HG03095 (cell line): ENCODE measurements around the gene LDLRAD4.

Experiments used
- ATAC-seq: cut with Tn5 transposase; IDR thresholded peaks from one replicate; pipeline ENCODE4 v1.9.1; 2021; ENCODE audit warnings: moderate library complexity; ENCODE audit not compliant: unreplicated experiment

The LDLRAD4 gene

GRCh38 chr18:13302457-13303225, 84.1 kb downstream of the LDLRAD4 start:
- no peak for ATAC-seq

GRCh38 chr18:13303756-13304364, 85.3 kb downstream of the LDLRAD4 start:
- no peak for ATAC-seq

GRCh38 chr18:13305301-13305700, 86.7 kb downstream of the LDLRAD4 start:
- no peak for ATAC-seq

GRCh38 chr18:13306583-13306982, 88.0 kb downstream of the LDLRAD4 start:
- no peak for ATAC-seq

- ATAC-seq, result no peak
Observed at GRCh38 chr18:13308369-13308768, 89.8 kb downstream of the LDLRAD4 start.

- ATAC-seq, result no peak
Observed at GRCh38 chr18:13309031-13309747, 90.6 kb downstream of the LDLRAD4 start.

GRCh38 chr18:13309748-13310670, 91.4 kb downstream of the LDLRAD4 start:
- no peak for ATAC-seq

- no peak for ATAC-seq
Observed at GRCh38 chr18:13311193-13311592, 92.6 kb downstream of the LDLRAD4 start.

GRCh38 chr18:13312515-13312914, 94.0 kb downstream of the LDLRAD4 start:
- ATAC-seq, result no peak

- ATAC-seq, result no peak
Observed at GRCh38 chr18:13313006-13313686, 94.6 kb downstream of the LDLRAD4 start.

GRCh38 chr18:13315000-13315399, 96.4 kb downstream of the LDLRAD4 start:
- no peak for ATAC-seq

GRCh38 chr18:13316063-13316462, 97.5 kb downstream of the LDLRAD4 start:
- ATAC-seq, result no peak

- no peak for ATAC-seq
Observed at GRCh38 chr18:13317801-13318200, 99.2 kb downstream of the LDLRAD4 start.

GRCh38 chr18:13318731-13319501, 100.4 kb downstream of the LDLRAD4 start:
- no peak for ATAC-seq

GRCh38 chr18:13319629-13320028, 101.1 kb downstream of the LDLRAD4 start:
- no peak for ATAC-seq

- ATAC-seq, result no peak
Observed at GRCh38 chr18:13320096-13320495, 101.5 kb downstream of the LDLRAD4 start.

- no peak for ATAC-seq
Observed at GRCh38 chr18:13320891-13321425, 102.4 kb downstream of the LDLRAD4 start.

GRCh38 chr18:13321923-13322322, 103.4 kb downstream of the LDLRAD4 start:
- no peak for ATAC-seq

GRCh38 chr18:13323186-13323585, 104.6 kb downstream of the LDLRAD4 start:
- ATAC-seq, result no peak
